HepG2 (cell line): ENCODE measurements around the gene VGLL4. TPM values are rescaled to one million over a fixed set of nuclear protein-coding genes. Genes with fewer than 3 reads are reported as not detected.

Source experiments
- ARID2 ChIP-seq: sonication (generic); formaldehyde crosslinking; IDR thresholded peaks from 2 replicates; pipeline ENCODE4 v1.8.1; 2022; ENCODE audit warnings: mild to moderate bottlenecking, missing genetic modification reagents, borderline replicate concordance
- FOXK2 ChIP-seq: fragments of 450-650 bp; IDR thresholded peaks from 2 replicates; pipeline ENCODE4 v1.6.1; 2016
- GFI1 ChIP-seq: sonication (generic); formaldehyde crosslinking; IDR thresholded peaks from 2 replicates; pipeline ENCODE4 v1.5.0; 2020; ENCODE audit warnings: missing genetic modification reagents, mild to moderate bottlenecking, borderline replicate concordance
- KLF9 ChIP-seq: IDR thresholded peaks from 2 replicates; pipeline ENCODE4 v1.6.1; 2016; ENCODE audit warnings: low read depth
- NFIB ChIP-seq: sonication (generic); formaldehyde crosslinking; IDR thresholded peaks from 2 replicates; pipeline ENCODE4 v1.9.0; 2021; ENCODE audit warnings: missing genetic modification reagents, mild to moderate bottlenecking, borderline replicate concordance
- SMC3 ChIP-seq: IDR thresholded peaks from 2 replicates; pipeline ENCODE4 v1.6.1; 2011; ENCODE audit warnings: low read length, improper control_type of control experiment
- TFDP1 ChIP-seq: IDR thresholded peaks from 2 replicates; pipeline ENCODE4 v1.6.1; 2016; ENCODE audit warnings: missing compliant biosample characterization, missing genetic modification reagents, borderline replicate concordance
- THAP8 ChIP-seq: sonication (generic); formaldehyde crosslinking; IDR thresholded peaks from 2 replicates; pipeline ENCODE4 v1.5.1; 2020; ENCODE audit warnings: missing genetic modification reagents, mild to moderate bottlenecking, borderline replicate concordance
- ZBTB3 ChIP-seq: sonication (generic); formaldehyde crosslinking; IDR thresholded peaks from 2 replicates; pipeline ENCODE4 v1.4.0; 2020; ENCODE audit warnings: low read depth, mild to moderate bottlenecking, moderate library complexity, missing genetic modification reagents, borderline replicate concordance
- ZFP37 ChIP-seq: sonication (generic); formaldehyde crosslinking; IDR thresholded peaks from 2 replicates; pipeline ENCODE4 v1.4.0; 2020; ENCODE audit warnings: missing genetic modification reagents, borderline replicate concordance
- ZNF543 ChIP-seq: sonication (generic); formaldehyde crosslinking; IDR thresholded peaks from 2 replicates; pipeline ENCODE4 v1.4.0; 2020; ENCODE audit warnings: mild to moderate bottlenecking, missing genetic modification reagents
- ZNF629 ChIP-seq: sonication (generic); formaldehyde crosslinking; conservative IDR thresholded peaks from 2 replicates; pipeline ENCODE4 v1.5.0; 2020; ENCODE audit warnings: missing genetic modification reagents
- ZNF691 ChIP-seq: sonication (generic); formaldehyde crosslinking; IDR thresholded peaks from 2 replicates; pipeline ENCODE4 v1.4.0; 2020; ENCODE audit warnings: missing genetic modification reagents, low read depth, mild to moderate bottlenecking, borderline replicate concordance
- polyA plus RNA-seq, 8 experiments: library from polyadenylated mRNA; depleted of rRNA in 3 of 8; stranded (reverse) in 7 of 8; unstranded in 1 of 8; fragments of >200 nt; fragmentation: Illumina TruSeq in 4 of 8; extraction: Trizol in 4 of 8; gene quantifications; 2 replicates each; pipeline versions ENCODE4 v1.2.1 to v1.2.3, GENCODE V29; 2011 to 2016; ENCODE audit warnings: low read depth in 4 of 8, missing spikeins in 1 of 8, mixed read lengths in 1 of 8; ENCODE audit not compliant: insufficient read depth in 1 of 8
- total RNA-seq, 5 experiments: library from RNA; depleted of rRNA; stranded (reverse); fragments of >200 nt; fragmentation: Illumina TruSeq; extraction: Trizol; gene quantifications; 2 replicates each; pipeline ENCODE4 v1.2.3, GENCODE V29; 2016; ENCODE audit warnings: low read depth in 1 of 5
- TF ChIP-seq, protein P1 (sequence below): sonication (generic); formaldehyde crosslinking; IDR thresholded peaks from 2 replicates; pipeline ENCODE4 v1.4.0; 2020; ENCODE audit warnings: missing genetic modification reagents
- TF ChIP-seq, protein P2 (sequence below): sonication (generic); formaldehyde crosslinking; IDR thresholded peaks from 2 replicates; pipeline ENCODE4 v1.9.0; 2021; ENCODE audit warnings: mild to moderate bottlenecking, missing genetic modification reagents
- TF ChIP-seq, protein P3 (sequence below): sonication (generic); formaldehyde crosslinking; IDR thresholded peaks from 2 replicates; pipeline ENCODE4 v1.4.0; 2020; ENCODE audit warnings: missing genetic modification reagents

Gene VGLL4
- total and polyA plus RNA-seq, 2 of the 13 experiments (the other 11 are each of a cell fraction or from before 2014, with no cell fraction given), result 23.2 to 39.0 TPM

GRCh38 chr3:11600501-11601282, 43.0 kb downstream of the VGLL4 start (continued):
- TF ChIP-seq ZNF691 (CRISPR knock-in tag), result no peak
- TF ChIP-seq ARID2 (CRISPR knock-in tag), result no peak
- TF ChIP-seq KLF9, result no peak
- no peak for TF ChIP-seq ZBTB3 (CRISPR knock-in tag)
- TF ChIP-seq, protein P1, sequence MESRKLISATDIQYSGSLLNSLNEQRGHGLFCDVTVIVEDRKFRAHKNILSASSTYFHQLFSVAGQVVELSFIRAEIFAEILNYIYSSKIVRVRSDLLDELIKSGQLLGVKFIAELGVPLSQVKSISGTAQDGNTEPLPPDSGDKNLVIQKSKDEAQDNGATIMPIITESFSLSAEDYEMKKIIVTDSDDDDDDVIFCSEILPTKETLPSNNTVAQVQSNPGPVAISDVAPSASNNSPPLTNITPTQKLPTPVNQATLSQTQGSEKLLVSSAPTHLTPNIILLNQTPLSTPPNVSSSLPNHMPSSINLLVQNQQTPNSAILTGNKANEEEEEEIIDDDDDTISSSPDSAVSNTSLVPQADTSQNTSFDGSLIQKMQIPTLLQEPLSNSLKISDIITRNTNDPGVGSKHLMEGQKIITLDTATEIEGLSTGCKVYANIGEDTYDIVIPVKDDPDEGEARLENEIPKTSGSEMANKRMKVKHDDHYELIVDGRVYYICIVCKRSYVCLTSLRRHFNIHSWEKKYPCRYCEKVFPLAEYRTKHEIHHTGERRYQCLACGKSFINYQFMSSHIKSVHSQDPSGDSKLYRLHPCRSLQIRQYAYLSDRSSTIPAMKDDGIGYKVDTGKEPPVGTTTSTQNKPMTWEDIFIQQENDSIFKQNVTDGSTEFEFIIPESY (CRISPR knock-in tag), result peak; percentile 62; the same call in 1 of the 2 replicates
- TF ChIP-seq, protein P2, sequence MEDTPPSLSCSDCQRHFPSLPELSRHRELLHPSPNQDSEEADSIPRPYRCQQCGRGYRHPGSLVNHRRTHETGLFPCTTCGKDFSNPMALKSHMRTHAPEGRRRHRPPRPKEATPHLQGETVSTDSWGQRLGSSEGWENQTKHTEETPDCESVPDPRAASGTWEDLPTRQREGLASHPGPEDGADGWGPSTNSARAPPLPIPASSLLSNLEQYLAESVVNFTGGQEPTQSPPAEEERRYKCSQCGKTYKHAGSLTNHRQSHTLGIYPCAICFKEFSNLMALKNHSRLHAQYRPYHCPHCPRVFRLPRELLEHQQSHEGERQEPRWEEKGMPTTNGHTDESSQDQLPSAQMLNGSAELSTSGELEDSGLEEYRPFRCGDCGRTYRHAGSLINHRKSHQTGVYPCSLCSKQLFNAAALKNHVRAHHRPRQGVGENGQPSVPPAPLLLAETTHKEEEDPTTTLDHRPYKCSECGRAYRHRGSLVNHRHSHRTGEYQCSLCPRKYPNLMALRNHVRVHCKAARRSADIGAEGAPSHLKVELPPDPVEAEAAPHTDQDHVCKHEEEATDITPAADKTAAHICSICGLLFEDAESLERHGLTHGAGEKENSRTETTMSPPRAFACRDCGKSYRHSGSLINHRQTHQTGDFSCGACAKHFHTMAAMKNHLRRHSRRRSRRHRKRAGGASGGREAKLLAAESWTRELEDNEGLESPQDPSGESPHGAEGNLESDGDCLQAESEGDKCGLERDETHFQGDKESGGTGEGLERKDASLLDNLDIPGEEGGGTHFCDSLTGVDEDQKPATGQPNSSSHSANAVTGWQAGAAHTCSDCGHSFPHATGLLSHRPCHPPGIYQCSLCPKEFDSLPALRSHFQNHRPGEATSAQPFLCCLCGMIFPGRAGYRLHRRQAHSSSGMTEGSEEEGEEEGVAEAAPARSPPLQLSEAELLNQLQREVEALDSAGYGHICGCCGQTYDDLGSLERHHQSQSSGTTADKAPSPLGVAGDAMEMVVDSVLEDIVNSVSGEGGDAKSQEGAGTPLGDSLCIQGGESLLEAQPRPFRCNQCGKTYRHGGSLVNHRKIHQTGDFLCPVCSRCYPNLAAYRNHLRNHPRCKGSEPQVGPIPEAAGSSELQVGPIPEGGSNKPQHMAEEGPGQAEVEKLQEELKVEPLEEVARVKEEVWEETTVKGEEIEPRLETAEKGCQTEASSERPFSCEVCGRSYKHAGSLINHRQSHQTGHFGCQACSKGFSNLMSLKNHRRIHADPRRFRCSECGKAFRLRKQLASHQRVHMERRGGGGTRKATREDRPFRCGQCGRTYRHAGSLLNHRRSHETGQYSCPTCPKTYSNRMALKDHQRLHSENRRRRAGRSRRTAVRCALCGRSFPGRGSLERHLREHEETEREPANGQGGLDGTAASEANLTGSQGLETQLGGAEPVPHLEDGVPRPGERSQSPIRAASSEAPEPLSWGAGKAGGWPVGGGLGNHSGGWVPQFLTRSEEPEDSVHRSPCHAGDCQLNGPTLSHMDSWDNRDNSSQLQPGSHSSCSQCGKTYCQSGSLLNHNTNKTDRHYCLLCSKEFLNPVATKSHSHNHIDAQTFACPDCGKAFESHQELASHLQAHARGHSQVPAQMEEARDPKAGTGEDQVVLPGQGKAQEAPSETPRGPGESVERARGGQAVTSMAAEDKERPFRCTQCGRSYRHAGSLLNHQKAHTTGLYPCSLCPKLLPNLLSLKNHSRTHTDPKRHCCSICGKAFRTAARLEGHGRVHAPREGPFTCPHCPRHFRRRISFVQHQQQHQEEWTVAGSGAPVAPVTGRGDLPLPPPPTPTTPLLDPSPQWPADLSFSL (CRISPR knock-in tag), result no peak
- TF ChIP-seq TFDP1 (CRISPR knock-in tag), result no peak
- TF ChIP-seq NFIB (CRISPR knock-in tag), result no peak
- no peak for TF ChIP-seq FOXK2
- TF ChIP-seq THAP8 (CRISPR knock-in tag), result no peak
- TF ChIP-seq, protein P3, sequence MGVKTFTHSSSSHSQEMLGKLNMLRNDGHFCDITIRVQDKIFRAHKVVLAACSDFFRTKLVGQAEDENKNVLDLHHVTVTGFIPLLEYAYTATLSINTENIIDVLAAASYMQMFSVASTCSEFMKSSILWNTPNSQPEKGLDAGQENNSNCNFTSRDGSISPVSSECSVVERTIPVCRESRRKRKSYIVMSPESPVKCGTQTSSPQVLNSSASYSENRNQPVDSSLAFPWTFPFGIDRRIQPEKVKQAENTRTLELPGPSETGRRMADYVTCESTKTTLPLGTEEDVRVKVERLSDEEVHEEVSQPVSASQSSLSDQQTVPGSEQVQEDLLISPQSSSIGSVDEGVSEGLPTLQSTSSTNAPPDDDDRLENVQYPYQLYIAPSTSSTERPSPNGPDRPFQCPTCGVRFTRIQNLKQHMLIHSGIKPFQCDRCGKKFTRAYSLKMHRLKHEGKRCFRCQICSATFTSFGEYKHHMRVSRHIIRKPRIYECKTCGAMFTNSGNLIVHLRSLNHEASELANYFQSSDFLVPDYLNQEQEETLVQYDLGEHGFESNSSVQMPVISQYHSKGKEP (CRISPR knock-in tag), result no peak
- no peak for TF ChIP-seq ZNF543
- TF ChIP-seq GFI1 (CRISPR knock-in tag), result peak; percentile 97
- no peak for TF ChIP-seq SMC3
- TF ChIP-seq ZNF629 (CRISPR knock-in tag), result no peak
- TF ChIP-seq ZFP37 (CRISPR knock-in tag), result no peak
